GM12891 (cell line): ENCODE data around the gene AP3S2.

Experiments used
- POLR2A ChIP-seq: IDR thresholded peaks from 2 replicates; pipeline ENCODE4 v1.6.1; 2011; ENCODE audit warnings: low read depth, low read length, control low read depth
- SPI1 ChIP-seq: IDR thresholded peaks from 2 replicates; pipeline ENCODE4 v1.6.1; 2011; ENCODE audit warnings: low read depth, low read length, control low read depth
- TAF1 ChIP-seq: IDR thresholded peaks from 2 replicates; pipeline ENCODE4 v1.6.1; 2011; ENCODE audit warnings: low read depth, low read length, control low read depth

GRCh38 chr15:89806559-89807550 lies 86.9 kb downstream of the AP3S2 start:
- TF ChIP-seq POLR2A (no peak), SPI1 (no peak), TAF1 (no peak)
